GM21423 (cell line): ENCODE measurements around the gene CHAMP1.

Source experiments
- ATAC-seq: cut with Tn5 transposase; IDR thresholded peaks from one replicate; pipeline ENCODE4 v1.9.1; 2021; ENCODE audit warnings: mild to moderate bottlenecking, moderate library complexity; ENCODE audit not compliant: unreplicated experiment

Gene CHAMP1

DNA sequence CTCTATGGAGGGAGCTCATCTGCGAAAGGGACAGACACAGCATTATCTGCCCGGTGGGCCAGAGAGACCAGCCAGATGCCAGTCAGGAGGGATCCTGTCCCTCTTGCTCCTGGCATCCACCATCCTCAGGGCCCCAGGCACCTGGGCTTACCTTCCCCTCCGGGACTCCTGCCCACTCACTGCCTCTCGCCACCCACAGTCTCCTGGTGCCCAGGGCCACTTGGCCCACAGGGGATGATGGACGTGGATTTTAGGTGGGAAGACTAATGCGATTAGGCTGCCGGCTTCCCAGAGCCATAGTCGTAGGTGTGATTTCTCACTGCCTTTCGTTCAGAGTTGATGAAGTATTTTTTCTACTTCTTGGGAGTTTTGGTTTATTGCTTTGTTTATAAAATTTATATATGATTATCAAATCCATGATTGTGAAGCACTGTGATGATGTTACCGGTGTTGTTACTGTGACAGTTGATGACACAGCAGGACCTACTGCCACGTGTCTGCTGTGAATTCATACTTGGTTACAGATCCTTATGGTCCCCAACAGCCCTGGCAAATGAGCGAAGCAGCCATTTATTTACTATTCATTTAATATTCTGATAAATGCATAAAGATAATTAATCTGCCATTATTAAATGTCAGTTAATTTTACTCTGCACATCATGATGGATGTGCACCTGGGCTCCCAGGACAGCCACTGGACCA is 14.5 kb upstream of the CHAMP1 start:
- ATAC-seq: no peak

DNA sequence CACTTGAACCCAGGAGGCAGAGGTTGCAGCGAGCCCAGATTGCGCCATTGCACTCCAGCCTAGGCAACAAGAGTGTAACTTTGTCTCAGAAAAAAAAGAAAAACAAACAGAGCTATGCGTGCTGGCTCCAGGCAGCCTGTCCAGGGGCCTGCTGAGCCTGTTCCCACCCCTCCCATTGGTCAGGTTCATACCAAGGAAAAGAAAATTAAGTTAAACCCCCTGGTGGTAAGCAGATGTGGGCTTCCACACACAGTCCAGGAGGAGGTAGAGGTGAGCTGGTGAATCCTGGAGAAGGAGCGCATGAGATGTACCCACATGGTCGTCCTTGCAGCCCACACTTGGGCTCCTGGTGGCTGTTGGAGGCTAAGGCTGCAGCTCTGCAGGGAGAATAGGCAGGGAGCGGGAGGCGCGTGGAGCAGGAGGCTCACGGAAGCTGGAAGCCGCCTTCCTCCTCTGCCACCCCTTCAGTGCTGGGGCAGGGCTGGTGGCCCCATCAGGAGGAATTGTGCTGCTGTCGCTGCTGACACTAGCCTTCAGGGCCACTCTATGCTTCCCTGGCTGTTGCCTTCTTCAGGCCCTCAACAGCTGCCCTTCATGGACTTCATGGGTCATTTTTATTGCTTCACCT is 10.5 kb upstream of the CHAMP1 start:
- no peak for ATAC-seq

DNA sequence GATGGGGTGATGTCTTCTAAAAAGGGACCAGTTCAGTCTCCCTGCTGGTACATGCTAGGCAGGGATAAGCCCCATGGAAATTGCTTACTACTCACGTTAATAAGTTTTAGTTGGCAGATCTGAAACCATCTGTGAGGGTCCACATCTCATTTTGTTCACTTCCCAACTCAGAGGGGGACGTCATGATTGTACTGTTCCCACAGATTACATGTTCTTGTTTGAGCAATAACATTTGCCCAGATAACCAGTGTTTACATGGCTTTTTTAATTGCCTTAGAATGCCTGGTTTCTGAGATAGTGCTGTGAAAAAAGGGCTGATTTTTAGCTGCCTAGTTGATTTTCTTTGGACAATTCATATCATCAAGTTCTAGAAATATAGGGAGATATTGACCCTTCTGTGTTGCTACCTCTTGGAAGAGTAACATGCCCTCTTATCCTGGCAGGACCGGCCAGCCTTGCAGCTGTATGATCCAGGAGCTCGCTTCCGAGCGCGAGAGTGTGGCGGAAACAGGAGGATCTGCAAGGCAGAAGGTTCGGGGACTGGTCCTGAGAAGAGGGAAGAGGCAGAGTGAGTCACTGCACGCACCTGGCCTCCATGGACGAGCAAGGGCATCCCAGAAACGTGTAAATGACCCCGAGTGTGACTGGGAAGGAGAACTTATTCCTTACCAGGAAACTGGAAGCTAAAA is 9.8 kb upstream of the CHAMP1 start:
- no peak for ATAC-seq

DNA sequence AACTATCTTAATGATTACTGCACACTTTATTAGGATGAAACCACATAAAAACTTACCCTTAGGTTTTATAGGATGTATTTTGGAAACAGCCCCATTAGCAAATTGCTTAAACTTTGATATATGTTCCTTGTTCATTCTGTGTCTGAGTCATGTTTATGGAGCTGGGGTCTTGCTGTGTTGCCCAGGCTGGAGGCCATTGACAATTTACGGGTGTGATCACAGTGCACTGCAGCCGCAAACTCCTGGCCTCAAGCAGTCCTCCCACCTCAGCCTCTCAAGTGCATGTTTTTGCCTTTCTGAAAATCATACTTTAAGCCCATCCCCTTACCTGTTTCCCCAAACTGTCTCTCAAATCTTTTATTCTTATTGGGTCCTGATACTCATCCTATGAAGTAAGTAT is 5.2 kb upstream of the CHAMP1 start:
- ATAC-seq: no peak

DNA sequence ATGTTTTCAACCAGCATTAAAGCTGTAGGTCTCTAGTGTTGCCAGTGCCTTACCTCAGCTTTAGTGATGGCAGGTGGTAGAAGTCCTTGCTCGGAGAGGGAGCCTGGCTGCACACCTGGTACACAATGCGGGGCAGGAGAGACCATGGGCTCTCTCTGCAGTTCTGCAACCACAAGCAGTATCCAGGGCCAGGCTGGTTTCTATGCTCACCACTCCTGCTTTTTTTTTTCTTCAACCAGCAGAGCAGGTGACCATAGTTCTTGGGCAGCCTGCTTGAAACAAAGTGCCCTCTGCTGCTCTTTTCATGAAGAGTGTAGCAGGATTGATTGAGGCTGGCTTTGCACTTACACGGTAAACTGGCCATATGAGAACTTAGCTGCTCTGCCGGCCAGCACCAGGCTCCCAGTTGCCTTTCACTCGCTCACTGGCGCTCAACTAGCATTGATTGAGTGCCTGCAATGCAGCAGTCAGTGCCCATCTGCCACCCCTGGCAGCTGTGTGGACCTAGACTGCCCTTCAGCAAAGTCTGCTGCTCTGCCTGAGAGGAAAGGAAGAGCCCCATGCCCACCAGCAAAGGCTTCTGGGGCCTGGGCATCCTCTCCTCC is 4.4 kb upstream of the CHAMP1 start:
- no peak for ATAC-seq

DNA sequence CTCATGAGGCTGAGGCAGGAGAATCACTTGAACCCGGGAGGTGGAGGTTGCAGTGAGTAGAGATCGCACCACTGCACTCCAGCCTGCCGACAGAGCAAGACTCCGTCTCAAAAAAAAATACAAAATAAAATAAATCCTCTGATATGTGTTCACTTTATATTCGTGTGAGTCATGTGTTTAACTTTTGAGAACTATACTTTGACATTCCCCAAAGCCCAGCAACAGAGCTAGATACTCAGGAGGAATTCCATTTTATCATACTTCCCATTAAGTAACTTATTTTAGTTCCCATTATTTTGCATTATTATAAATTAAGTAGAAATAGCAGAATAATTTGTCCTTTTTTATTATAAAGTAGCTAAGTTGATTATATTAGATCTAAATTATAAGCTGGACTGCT is 3.3 kb upstream of the CHAMP1 start:
- ATAC-seq: no peak

DNA sequence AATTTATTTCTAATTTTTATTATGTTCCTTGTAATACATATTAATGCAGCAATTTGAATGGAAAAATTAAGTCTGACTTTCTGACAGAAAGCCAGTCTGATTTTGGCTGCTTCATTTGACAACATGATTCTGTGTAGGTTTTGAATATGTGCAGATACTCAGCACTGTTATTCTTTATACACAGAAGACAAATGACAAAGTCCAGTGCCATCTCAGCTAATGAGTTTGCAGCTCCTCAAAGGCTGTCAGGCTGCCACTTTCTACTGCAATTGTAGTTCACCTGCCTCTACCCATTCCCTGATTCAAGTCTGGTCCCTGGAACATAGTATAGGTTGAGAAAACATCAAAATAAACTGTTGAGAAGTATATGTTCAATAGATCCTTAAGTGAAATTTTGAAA is 2.9 kb upstream of the CHAMP1 start:
- no peak for ATAC-seq

DNA sequence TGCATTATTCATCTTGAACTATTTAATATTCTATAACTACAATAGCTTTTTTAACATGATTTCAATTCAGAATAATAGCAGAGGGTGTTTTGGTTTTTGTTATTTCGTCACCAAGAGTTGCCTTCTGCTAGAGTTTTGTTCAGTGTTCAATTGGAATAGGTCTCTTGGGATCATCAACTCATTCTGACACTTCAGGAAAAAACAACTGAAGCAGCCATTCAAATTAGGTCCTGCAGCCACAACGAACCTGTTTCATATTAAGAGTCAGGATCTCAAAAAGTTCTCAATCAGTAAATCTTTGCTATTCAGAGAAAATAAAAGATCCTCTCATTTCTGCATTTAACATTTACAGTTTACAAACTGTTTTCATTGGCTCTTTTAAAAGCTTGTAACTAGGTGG is 2.4 kb upstream of the CHAMP1 start:
- ATAC-seq: no peak

DNA sequence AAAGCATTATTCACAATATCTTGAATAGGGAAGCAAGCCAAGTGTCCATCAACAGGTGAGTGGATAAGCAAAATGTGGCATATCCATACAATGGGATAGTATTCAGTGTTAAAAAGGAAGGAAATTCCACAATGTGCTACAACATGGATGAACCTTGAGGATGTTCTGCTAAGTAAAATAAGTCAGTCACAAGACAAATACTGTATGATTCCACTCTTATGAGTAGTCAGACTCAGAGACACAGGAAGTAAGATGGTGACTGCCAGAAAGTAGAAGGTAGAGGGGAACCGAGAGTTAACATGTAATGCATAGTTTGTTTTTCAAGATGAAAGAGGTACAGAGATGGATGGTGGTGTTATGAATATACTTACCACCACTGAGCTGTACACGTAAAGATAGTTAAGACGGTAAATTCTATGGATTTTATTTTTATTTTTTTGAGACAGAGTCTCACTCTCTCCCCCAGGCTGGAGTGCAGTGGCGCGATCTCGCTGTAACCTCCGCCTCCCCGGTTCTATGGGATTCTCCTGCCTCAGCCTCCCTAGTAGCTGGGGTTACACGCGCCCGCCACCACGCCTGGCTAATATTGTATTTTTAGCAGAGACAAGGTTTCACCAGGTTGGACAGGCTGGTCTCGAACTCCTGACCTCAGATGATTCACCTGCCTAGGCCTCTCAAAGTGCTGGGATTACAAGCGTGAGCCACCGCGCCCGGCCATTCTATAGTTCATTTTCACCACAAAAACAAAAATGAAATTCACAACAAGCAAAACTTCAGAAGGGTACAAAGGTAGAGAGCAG is 1.0 kb upstream of the CHAMP1 start:
- ATAC-seq: peak; percentile 30

DNA sequence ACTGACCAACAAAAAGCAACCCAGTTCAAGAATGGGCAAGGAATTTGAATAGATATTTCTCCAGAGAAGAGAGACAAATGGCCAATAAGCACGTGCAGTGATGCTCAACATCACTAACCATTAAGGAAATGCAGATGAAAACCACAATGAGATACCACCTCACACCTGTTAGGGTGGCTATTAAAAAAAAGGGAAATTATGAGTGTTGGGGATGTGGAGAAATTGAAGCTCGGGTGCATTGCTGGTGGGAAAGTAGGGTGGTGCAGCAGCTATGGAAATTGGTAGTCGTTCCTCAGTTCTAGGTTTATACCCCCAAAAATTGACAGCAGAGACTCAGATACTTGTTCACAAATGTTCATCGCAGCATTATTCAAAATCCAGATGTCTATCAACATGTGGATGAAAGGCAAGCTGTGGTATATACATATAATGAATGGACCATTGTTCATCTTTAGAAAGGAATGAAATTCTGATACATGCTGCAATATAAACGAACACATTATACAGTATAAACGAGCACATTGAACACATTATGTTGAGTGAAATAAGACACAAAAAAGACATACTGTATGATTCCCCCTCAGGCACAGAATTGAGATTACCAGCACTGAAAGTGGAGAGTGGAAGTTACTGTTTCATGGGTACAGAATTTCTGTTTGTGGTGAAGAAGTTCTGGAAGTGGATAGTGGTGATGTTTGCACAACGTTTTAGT is 927 bp downstream of the CHAMP1 start:
- ATAC-seq: no peak

DNA sequence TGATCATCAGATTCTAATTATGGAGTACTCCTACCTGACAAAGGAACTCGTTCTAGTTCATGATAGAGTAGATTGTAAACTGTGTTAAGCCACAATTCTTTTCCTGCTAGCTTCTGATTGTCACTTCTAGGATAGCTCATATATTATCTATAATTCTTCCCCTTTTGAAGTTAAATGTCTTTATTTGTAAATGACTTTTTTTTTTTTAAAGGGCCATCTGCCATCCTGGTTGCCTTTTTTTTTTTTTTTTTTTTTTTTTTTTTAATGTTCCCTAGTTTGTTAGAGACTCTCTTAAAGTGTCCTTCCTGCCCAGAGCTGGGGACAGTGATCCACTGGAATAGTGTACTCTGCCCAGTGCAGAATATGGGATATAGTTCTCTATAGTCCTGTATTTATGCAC is 4.3 kb downstream of the CHAMP1 start:
- no peak for ATAC-seq

DNA sequence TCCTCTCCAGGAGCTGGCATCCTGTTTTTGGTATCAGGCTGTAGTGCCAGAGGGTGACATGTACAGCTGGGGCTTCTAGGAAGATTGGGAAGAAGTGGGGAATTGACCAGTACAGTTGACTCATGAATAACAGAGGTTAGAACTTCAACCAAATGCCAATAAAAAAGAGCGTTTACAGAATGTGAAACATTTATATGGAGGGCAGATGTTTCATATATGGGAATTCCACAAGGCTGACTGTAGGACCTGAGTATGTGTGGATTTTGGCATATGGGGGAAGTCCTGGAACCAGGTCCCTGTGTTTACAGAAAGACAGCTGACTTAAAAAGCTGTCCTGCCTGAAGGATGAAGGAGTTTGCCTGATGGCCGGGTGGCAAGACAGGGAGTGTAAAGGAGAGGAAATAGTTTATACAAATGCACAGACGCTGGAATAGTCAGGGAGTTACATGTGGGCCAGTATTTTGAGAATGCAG is 5.2 kb downstream of the CHAMP1 start:
- ATAC-seq: no peak

DNA sequence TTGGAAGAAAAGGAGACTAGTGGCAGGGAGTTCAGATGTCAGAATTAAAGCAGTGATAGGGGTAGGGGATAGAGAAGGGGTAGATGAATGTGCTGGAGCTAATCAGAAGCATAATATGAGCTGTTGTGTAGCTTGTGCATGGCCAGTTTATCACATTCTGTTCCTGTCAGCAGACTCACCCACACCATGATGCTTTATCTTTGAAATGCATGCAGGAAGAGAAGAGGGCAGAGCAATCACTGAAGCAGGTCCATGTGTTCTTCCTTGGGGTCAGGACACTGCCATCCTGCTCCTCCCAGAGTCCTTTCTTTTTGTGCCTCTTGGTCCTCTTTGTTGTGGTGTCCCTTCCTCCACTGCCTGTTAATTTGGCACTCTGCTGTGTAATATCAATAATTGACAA is 5.8 kb downstream of the CHAMP1 start:
- ATAC-seq: no peak

DNA sequence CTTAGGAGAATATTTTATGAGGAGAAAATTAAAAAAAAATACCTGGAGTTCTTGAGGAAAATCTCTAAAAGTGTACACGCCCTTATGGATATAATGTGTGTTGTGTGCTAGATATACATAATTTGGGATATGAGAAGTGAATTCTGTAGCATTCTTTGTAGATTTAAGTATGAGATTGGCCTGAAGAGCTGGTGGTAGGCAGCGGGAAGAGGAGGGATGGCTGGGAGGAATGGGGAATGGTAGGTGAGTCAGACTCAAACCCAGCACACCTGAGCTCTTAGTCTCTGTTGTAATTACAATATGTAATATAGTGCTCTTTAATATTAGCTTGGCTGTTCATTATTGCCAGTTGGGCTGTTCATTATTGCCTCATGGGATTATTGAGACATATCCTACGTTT is 7.0 kb downstream of the CHAMP1 start:
- ATAC-seq: no peak

DNA sequence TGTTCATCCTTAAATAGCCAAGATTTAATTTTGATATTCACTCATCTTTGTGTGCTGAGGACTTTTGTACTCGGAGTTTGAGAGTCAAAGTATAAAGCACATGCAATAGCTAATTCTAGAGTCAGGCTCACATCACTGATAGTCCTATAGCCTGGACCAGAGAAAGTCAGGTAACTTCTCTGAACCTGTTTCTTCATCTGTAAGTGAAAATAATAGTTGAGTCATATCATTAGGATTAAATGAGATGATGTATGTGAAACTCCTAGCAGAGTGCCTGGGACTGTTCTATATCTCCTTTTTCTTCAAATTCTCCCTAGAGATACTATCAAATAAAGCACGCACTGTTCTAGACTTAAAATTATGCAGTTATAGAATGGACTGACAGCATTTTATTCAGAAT is 9.0 kb downstream of the CHAMP1 start:
- no peak for ATAC-seq

DNA sequence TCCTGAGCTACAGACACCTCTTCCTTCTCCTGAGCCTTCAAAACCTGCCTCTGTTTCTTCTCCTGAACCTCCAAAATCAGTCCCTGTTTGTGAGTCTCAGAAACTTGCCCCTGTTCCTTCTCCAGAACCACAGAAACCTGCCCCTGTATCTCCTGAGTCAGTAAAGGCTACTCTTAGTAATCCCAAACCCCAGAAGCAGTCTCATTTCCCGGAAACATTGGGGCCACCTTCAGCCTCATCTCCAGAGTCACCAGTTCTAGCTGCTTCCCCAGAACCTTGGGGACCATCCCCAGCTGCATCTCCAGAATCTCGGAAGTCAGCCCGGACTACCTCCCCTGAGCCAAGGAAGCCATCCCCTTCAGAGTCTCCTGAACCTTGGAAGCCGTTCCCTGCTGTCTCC is 10.0 kb downstream of the CHAMP1 start:
- no peak for ATAC-seq

DNA sequence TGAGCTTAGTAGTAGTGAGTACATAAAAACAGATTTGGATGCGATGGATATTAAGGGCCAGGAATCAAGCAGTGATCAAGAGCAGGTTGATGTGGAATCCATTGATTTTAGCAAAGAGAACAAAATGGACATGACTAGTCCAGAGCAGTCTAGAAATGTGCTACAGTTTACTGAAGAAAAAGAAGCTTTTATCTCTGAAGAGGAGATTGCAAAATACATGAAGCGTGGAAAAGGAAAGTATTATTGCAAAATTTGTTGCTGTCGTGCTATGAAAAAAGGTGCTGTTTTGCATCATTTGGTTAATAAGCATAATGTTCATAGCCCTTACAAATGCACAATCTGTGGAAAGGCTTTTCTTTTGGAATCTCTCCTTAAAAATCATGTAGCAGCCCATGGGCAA is 11.4 kb downstream of the CHAMP1 start:
- ATAC-seq: no peak

DNA sequence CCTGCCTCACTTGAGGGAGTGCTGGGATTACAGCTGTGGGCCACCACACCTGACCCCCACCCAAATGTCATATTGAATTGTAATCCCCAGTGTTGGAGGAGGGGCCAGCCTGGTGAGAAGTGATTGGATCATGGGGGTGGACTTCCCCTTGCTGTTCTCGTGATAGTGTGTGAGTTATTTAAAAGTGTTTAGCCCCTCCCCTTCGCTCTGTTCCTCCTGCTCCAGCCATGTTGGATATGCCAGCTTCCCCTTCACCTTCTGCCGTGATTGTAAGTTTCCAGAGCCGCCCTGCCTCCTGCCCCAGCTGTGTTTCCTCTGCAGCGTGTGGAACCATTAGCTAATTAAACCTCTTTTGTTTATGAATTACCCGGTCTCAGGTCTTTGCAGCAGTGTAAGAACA is 13.7 kb downstream of the CHAMP1 start:
- no peak for ATAC-seq

DNA sequence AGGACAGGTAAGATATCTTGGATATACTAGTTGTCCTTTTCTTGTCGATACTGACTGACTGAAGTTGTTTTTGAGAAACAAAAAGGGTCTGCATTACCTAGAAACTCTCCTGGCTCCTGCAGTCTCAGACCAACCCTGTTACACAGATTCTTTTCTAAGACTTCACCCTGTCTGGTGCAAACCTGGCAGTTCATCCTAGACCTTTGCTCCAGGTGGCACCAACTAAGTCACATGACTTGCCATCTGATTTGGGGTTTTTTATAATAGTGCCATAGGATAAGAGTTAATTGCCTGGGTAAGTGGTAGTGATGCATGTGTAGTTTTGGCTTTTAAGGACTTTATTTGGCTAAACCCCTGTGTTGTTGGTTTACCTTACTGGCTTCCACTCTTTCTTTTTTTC is 14.3 kb downstream of the CHAMP1 start:
- ATAC-seq: no peak

DNA sequence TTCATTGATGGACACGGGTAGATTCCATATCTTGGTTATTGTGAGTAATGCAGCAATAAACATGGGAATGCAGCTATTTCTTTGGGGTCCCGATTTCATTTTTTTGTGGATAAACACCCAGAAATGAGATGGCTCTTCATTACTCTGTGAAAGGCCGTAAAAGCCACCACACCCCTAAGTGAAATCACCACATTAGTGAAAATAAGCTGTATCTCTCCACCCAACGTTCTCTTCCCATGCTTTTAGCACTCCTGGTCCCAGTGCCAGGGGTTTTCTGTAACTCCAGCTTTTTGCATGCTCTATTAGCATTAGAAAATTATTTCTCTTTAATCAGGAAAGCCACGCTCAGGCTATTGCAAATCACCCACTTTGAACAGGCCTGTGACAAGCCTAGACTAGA is 15.8 kb downstream of the CHAMP1 start:
- no peak for ATAC-seq
